Stimulated activated CD4-positive, alpha-beta T cell treated with anti-CD3 and anti-CD28 coated beads, Interleukin-12 subunit alpha, Interleukin-12 subunit beta, amount 100 ng/mL, for 24 hours (primary cell): ENCODE results near the gene KDM1A.

Experiments used
- DNase-seq, 2 experiments: peaks; one replicate each; pipeline ENCODE4 v3.0.0-alpha.2; 2020; ENCODE audit warnings: low read depth in 2 of 2

KDM1A gene

GRCh38 chr1:23013657-23014056, 5.6 kb upstream of the KDM1A start:
- DNase-seq = no peak

GRCh38 chr1:23018661-23019093, 591 bp upstream of the KDM1A start:
- DNase-seq = no peak

- peak in 1 of 2 experiments; percentile 4 for DNase-seq
These were observed 776 bp downstream of the KDM1A start for GRCh38 chr1:23019863-23020625.

- no peak for DNase-seq
These were observed 1.6 kb downstream of the KDM1A start for GRCh38 chr1:23020706-23021405.

- DNase-seq = no peak
These were observed 2.6 kb downstream of the KDM1A start for GRCh38 chr1:23021834-23022233.

- DNase-seq = no peak
These were observed 4.0 kb downstream of the KDM1A start for GRCh38 chr1:23023174-23023845.

GRCh38 chr1:23026568-23026967, 7.3 kb downstream of the KDM1A start:
- no peak for DNase-seq

GRCh38 chr1:23027352-23027907, 8.2 kb downstream of the KDM1A start:
- no peak for DNase-seq

- DNase-seq = no peak
These were observed 10.1 kb downstream of the KDM1A start for GRCh38 chr1:23029337-23029736.

- no peak for DNase-seq
These were observed 16.7 kb downstream of the KDM1A start for GRCh38 chr1:23035823-23036452.

GRCh38 chr1:23037081-23037740, 17.9 kb downstream of the KDM1A start:
- DNase-seq = no peak

- no peak for DNase-seq
These were observed 20.1 kb downstream of the KDM1A start for GRCh38 chr1:23039308-23039826.

GRCh38 chr1:23040509-23040908, 21.2 kb downstream of the KDM1A start:
- no peak for DNase-seq

- no peak for DNase-seq
These were observed 24.8 kb downstream of the KDM1A start for GRCh38 chr1:23044035-23044434.

GRCh38 chr1:23050201-23050600, 30.9 kb downstream of the KDM1A start:
- DNase-seq = no peak

GRCh38 chr1:23051290-23051909, 32.1 kb downstream of the KDM1A start:
- no peak for DNase-seq

GRCh38 chr1:23057301-23057700, 38.0 kb downstream of the KDM1A start:
- no peak for DNase-seq

GRCh38 chr1:23062271-23062670, 43.0 kb downstream of the KDM1A start:
- DNase-seq = no peak

- DNase-seq = no peak
These were observed 46.1 kb downstream of the KDM1A start for GRCh38 chr1:23065385-23065784.

- no peak for DNase-seq
These were observed 46.8 kb downstream of the KDM1A start for GRCh38 chr1:23066075-23066474.

- no peak for DNase-seq
These were observed 49.9 kb downstream of the KDM1A start for GRCh38 chr1:23069149-23069548.
